Measurements from ENCODE around the gene LRRC4C. TPM values are rescaled to one million over a fixed set of nuclear protein-coding genes. Genes with fewer than 3 reads are reported as not detected.
"Not testable (repeated sequence)": the region's sequence is repeated elsewhere in the genome, so short reads cannot be mapped to it uniquely, and the experiment has no call there.

Gene LRRC4C
- total and polyA plus RNA-seq, 4 donors, result 0.10 to 0.93 (median 0.30) TPM

- Histone ChIP-seq H3K27ac (ENCODE audit: low read depth in 1 of 2, low read length in 2 of 2) (no peak overlapping the region), H3K27me3 (ENCODE audit: control insufficient read depth in 4 of 4, insufficient read depth in 4 of 4, low read length in 3 of 4) (no peaks in the 10 kb centered on the region), H3K4me3 (ENCODE audit: low read depth in 1 of 3, low read length in 3 of 3) (no peak overlapping the region), H3K36me3 (ENCODE audit: control insufficient read depth in 4 of 4, insufficient read depth in 3 of 4, low read depth in 1 of 4, low read length in 3 of 4) (no peaks in the 10 kb centered on the region), H3K9ac (ENCODE audit: low read depth in 1 of 2, low read length in 2 of 2) (no peak overlapping the region), H3K4me1 (ENCODE audit: control insufficient read depth in 4 of 4, insufficient read depth in 4 of 4, low read length in 3 of 4) (no peaks in the 10 kb centered on the region), H3K9me3 (ENCODE audit: control insufficient read depth in 4 of 4, low read length in 3 of 4) (no peaks in the 10 kb centered on the region)
- 41% methylated on average over 1 of the region's 1 CpG for WGBS
- no peak for TF ChIP-seq ATF3 (IDR thresholded peaks at IDR 0.05)
- no peak for TF ChIP-seq REST (IDR thresholded peaks at IDR 0.05)
- TF ChIP-seq RAD21 (IDR thresholded peaks at IDR 0.05), result no peak
- TF ChIP-seq EGR1 (IDR thresholded peaks at IDR 0.05; ENCODE audit: low read depth in 2 of 2), result no peak
- TF ChIP-seq TAF1 (conservative IDR thresholded peaks at IDR 0.05), result no peak
- TF ChIP-seq NR2F2 (IDR thresholded peaks at IDR 0.05), result no peak
- TF ChIP-seq MAX (IDR thresholded peaks at IDR 0.05), result no peak
- TF ChIP-seq RXRA (IDR thresholded peaks at IDR 0.05), result no peak
- no peak for DNase-seq (ENCODE audit: low spot score)
Measured at GRCh38 chr11:40203606-40204005, 1255.8 kb downstream of the LRRC4C start.

- no peak overlapping the region for H3K27ac ChIP-seq (ENCODE audit: low read depth in 1 of 2, low read length in 2 of 2)
- H3K4me3 ChIP-seq (ENCODE audit: low read depth in 1 of 3, low read length in 3 of 3), result no peak overlapping the region
Measured at GRCh38 chr11:40202589-40203270, 1256.7 kb downstream of the LRRC4C start.

GRCh38 chr11:40192590-40192989, 1266.9 kb downstream of the LRRC4C start:
- not testable (repeated sequence) for H3K4me1 ChIP-seq (ENCODE audit: control insufficient read depth in 4 of 4, insufficient read depth in 4 of 4, low read length in 3 of 4); H3K4me3 ChIP-seq (ENCODE audit: low read depth in 1 of 3, low read length in 3 of 3); H3K27me3 ChIP-seq (ENCODE audit: control insufficient read depth in 4 of 4, insufficient read depth in 4 of 4, low read length in 3 of 4); H3K36me3 ChIP-seq (ENCODE audit: control insufficient read depth in 4 of 4, insufficient read depth in 3 of 4, low read depth in 1 of 4, low read length in 3 of 4); H3K27ac ChIP-seq (ENCODE audit: low read depth in 1 of 2, low read length in 2 of 2); DNase-seq (ENCODE audit: low spot score); H3K9ac ChIP-seq (ENCODE audit: low read depth in 1 of 2, low read length in 2 of 2); H3K9me3 ChIP-seq (ENCODE audit: control insufficient read depth in 4 of 4, low read length in 3 of 4)
- WGBS, result 68% methylated on average over 5 of the region's 5 CpGs

More at GRCh38 chr11:40202589-40203270, 1256.7 kb downstream of the LRRC4C start:
- Histone ChIP-seq H3K27me3 (ENCODE audit: control insufficient read depth in 4 of 4, insufficient read depth in 4 of 4, low read length in 3 of 4) (no peaks in the 10 kb centered on the region), H3K9ac (ENCODE audit: low read depth in 1 of 2, low read length in 2 of 2) (no peak overlapping the region), H3K4me1 (ENCODE audit: control insufficient read depth in 4 of 4, insufficient read depth in 4 of 4, low read length in 3 of 4) (no peaks in the 10 kb centered on the region), H3K9me3 (ENCODE audit: control insufficient read depth in 4 of 4, low read length in 3 of 4) (no peaks in the 10 kb centered on the region), H3K36me3 (ENCODE audit: control insufficient read depth in 4 of 4, insufficient read depth in 3 of 4, low read depth in 1 of 4, low read length in 3 of 4) (no peaks in the 10 kb centered on the region)
- no peak for DNase-seq (ENCODE audit: low spot score)
- 55% methylated on average over 3 of the region's 3 CpGs for WGBS
- TF ChIP-seq SP1 (IDR thresholded peaks at IDR 0.05) (no peak), YY1 (IDR thresholded peaks at IDR 0.05) (no peak), FOXA1 (IDR thresholded peaks at IDR 0.05) (no peak), REST (IDR thresholded peaks at IDR 0.05) (no peak), JUND (IDR thresholded peaks at IDR 0.05) (no peak), GABPA (IDR thresholded peaks at IDR 0.05 in 1 of 2, conservative IDR thresholded peaks at IDR 0.05 in 1 of 2) (no peak), HNF4G (IDR thresholded peaks at IDR 0.05) (no peak), MAX (IDR thresholded peaks at IDR 0.05) (no peak), RAD21 (IDR thresholded peaks at IDR 0.05) (no peak)

Measured in liver (tissue), 9 donors.